HEK293 (cell line): ENCODE data around the gene LRRN4CL.

Experiments used
- KLF16 ChIP-seq: fragments of 450-650 bp; formaldehyde crosslinking; IDR thresholded peaks from 2 replicates; pipeline ENCODE4 v1.5.1; 2017; ENCODE audit warnings: missing biosample characterization, missing genetic modification characterization
- PRDM10 ChIP-seq: fragments of 450-650 bp; formaldehyde crosslinking; IDR thresholded peaks from 2 replicates; pipeline ENCODE4 v1.5.1; 2016; ENCODE audit warnings: missing biosample characterization, missing genetic modification characterization
- RBAK ChIP-seq: fragments of 450-650 bp; formaldehyde crosslinking; IDR thresholded peaks from 2 replicates; pipeline ENCODE4 v1.5.1; 2016; ENCODE audit warnings: missing biosample characterization, missing genetic modification characterization
- SALL2 ChIP-seq: fragments of 450-650 bp; formaldehyde crosslinking; IDR thresholded peaks from 2 replicates; pipeline ENCODE4 v1.5.0; 2017; ENCODE audit warnings: missing biosample characterization, mild to moderate bottlenecking, missing genetic modification characterization, borderline replicate concordance
- SP7 ChIP-seq: fragments of 450-650 bp; formaldehyde crosslinking; IDR thresholded peaks from 2 replicates; pipeline ENCODE4 v1.5.1; 2016; ENCODE audit warnings: missing biosample characterization, missing genetic modification characterization
- ZBTB8A ChIP-seq: fragments of 450-650 bp; formaldehyde crosslinking; IDR thresholded peaks from 2 replicates; pipeline ENCODE4 v1.5.1; 2016; ENCODE audit warnings: missing biosample characterization, missing genetic modification characterization
- ZFP3 ChIP-seq: fragments of 450-650 bp; formaldehyde crosslinking; IDR thresholded peaks from 2 replicates; pipeline ENCODE4 v1.5.1; 2016; ENCODE audit warnings: low read depth, missing biosample characterization, missing genetic modification characterization
- ZNF133 ChIP-seq: fragments of 450-650 bp; formaldehyde crosslinking; IDR thresholded peaks from 2 replicates; pipeline ENCODE4 v1.5.1; 2016; ENCODE audit warnings: missing biosample characterization, missing genetic modification characterization
- ZNF138 ChIP-seq: fragments of 450-650 bp; formaldehyde crosslinking; IDR thresholded peaks from 2 replicates; pipeline ENCODE4 v1.5.1; 2016; ENCODE audit warnings: missing biosample characterization, missing genetic modification characterization, borderline replicate concordance
- ZNF280D ChIP-seq: fragments of 450-650 bp; formaldehyde crosslinking; IDR thresholded peaks from 2 replicates; pipeline ENCODE4 v1.5.1; 2016; ENCODE audit warnings: missing biosample characterization, missing genetic modification characterization
- ZNF311 ChIP-seq: fragments of 450-650 bp; formaldehyde crosslinking; IDR thresholded peaks from 2 replicates; pipeline ENCODE4 v1.5.1; 2017; ENCODE audit warnings: missing biosample characterization, missing genetic modification characterization, borderline replicate concordance
- ZNF366 ChIP-seq: fragments of 450-650 bp; formaldehyde crosslinking; conservative IDR thresholded peaks from 2 replicates; pipeline ENCODE4 v1.5.1; 2016; ENCODE audit warnings: missing biosample characterization, missing genetic modification characterization
- ZNF488 ChIP-seq: fragments of 450-650 bp; formaldehyde crosslinking; IDR thresholded peaks from 2 replicates; pipeline ENCODE4 v1.5.1; 2016; ENCODE audit warnings: missing biosample characterization, missing genetic modification characterization
- ZNF529 ChIP-seq: fragments of 450-650 bp; formaldehyde crosslinking; IDR thresholded peaks from 2 replicates; pipeline ENCODE4 v1.5.1; 2017; ENCODE audit warnings: missing genetic modification characterization, missing biosample characterization; ENCODE audit not compliant: insufficient replicate concordance
- ZNF544 ChIP-seq: fragments of 450-650 bp; formaldehyde crosslinking; IDR thresholded peaks from 2 replicates; pipeline ENCODE4 v1.5.0; 2017; ENCODE audit warnings: missing biosample characterization, missing genetic modification characterization
- ZNF600 ChIP-seq: fragments of 450-650 bp; formaldehyde crosslinking; IDR thresholded peaks from 2 replicates; pipeline ENCODE4 v1.5.1; 2016; ENCODE audit warnings: missing biosample characterization, missing genetic modification characterization
- ZNF629 ChIP-seq: fragments of 450-650 bp; formaldehyde crosslinking; IDR thresholded peaks from 2 replicates; pipeline ENCODE4 v1.5.1; 2017; ENCODE audit warnings: missing biosample characterization, missing genetic modification characterization
- ZNF776 ChIP-seq: fragments of 450-650 bp; formaldehyde crosslinking; IDR thresholded peaks from 2 replicates; pipeline ENCODE4 v1.5.0; 2017; ENCODE audit warnings: missing biosample characterization, missing genetic modification characterization, borderline replicate concordance
- ZNF830 ChIP-seq: fragments of 450-650 bp; IDR thresholded peaks from 2 replicates; pipeline ENCODE4 v1.5.0; 2018; ENCODE audit warnings: missing biosample characterization, missing genetic modification characterization, low read depth, mild to moderate bottlenecking, moderate library complexity
- ZXDB ChIP-seq: fragments of 450-650 bp; formaldehyde crosslinking; IDR thresholded peaks from 2 replicates; pipeline ENCODE4 v1.5.1; 2016; ENCODE audit warnings: missing biosample characterization, missing genetic modification characterization
- TF ChIP-seq, protein P1 (sequence below): fragments of 450-650 bp; formaldehyde crosslinking; IDR thresholded peaks from 2 replicates; pipeline ENCODE4 v1.5.1; 2017; ENCODE audit warnings: missing biosample characterization, missing genetic modification characterization
- TF ChIP-seq, protein P2 (sequence below): fragments of 450-650 bp; formaldehyde crosslinking; IDR thresholded peaks from 2 replicates; pipeline ENCODE4 v1.5.1; 2016; ENCODE audit warnings: missing biosample characterization, missing genetic modification characterization, borderline replicate concordance
- TF ChIP-seq, protein P3 (sequence below): fragments of 450-650 bp; formaldehyde crosslinking; IDR thresholded peaks from 2 replicates; pipeline ENCODE4 v1.5.1; 2016; ENCODE audit warnings: missing biosample characterization, missing genetic modification characterization
- TF ChIP-seq, protein P4 (sequence below): fragments of 450-650 bp; formaldehyde crosslinking; IDR thresholded peaks from 2 replicates; pipeline ENCODE4 v1.5.1; 2017; ENCODE audit warnings: missing biosample characterization, missing genetic modification characterization

Gene LRRN4CL

GRCh38 chr11:62665075-62665598, 24.2 kb downstream of the LRRN4CL start, which contains the start of the genes C11orf98 and CSKMT (continued):
- no peak for TF ChIP-seq ZNF529 (tag by site-specific recombination)
- TF ChIP-seq ZNF311 (tag by site-specific recombination): no peak
- TF ChIP-seq SALL2 (tag by site-specific recombination): no peak
- no peak for TF ChIP-seq SP7
- no peak for TF ChIP-seq RBAK
- 0 out of 2 replicates have a peak, but pooled peaks have one; percentile 17 for TF ChIP-seq ZNF629 (tag by site-specific recombination)
- no peak for TF ChIP-seq ZNF366 (tag by site-specific recombination)
- no peak for TF ChIP-seq ZNF488
- no peak for TF ChIP-seq ZNF133
- 0 out of 2 replicates have a peak, but pooled peaks have one; percentile 30 for TF ChIP-seq KLF16
- TF ChIP-seq ZFP3: no peak
- TF ChIP-seq ZNF776 (tag by site-specific recombination): no peak
- TF ChIP-seq, protein P1, sequence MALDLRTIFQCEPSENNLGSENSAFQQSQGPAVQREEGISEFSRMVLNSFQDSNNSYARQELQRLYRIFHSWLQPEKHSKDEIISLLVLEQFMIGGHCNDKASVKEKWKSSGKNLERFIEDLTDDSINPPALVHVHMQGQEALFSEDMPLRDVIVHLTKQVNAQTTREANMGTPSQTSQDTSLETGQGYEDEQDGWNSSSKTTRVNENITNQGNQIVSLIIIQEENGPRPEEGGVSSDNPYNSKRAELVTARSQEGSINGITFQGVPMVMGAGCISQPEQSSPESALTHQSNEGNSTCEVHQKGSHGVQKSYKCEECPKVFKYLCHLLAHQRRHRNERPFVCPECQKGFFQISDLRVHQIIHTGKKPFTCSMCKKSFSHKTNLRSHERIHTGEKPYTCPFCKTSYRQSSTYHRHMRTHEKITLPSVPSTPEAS (tag by site-specific recombination): no peak
- peak; percentile 63; the same call in 1 of the 2 replicates for TF ChIP-seq PRDM10 (tag by site-specific recombination)
- TF ChIP-seq ZNF600 (tag by site-specific recombination): 0 out of 2 replicates have a peak, but pooled peaks have one; percentile 56
- TF ChIP-seq ZNF544: no peak
- TF ChIP-seq, protein P2, sequence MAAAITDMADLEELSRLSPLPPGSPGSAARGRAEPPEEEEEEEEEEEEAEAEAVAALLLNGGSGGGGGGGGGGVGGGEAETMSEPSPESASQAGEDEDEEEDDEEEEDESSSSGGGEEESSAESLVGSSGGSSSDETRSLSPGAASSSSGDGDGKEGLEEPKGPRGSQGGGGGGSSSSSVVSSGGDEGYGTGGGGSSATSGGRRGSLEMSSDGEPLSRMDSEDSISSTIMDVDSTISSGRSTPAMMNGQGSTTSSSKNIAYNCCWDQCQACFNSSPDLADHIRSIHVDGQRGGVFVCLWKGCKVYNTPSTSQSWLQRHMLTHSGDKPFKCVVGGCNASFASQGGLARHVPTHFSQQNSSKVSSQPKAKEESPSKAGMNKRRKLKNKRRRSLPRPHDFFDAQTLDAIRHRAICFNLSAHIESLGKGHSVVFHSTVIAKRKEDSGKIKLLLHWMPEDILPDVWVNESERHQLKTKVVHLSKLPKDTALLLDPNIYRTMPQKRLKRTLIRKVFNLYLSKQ (tag by site-specific recombination): no peak
- TF ChIP-seq ZNF138 (tag by site-specific recombination): no peak
- 0 out of 2 replicates have a peak, but pooled peaks have one; percentile 25 for TF ChIP-seq ZXDB (tag by site-specific recombination)
- TF ChIP-seq ZNF280D: no peak
- no peak for TF ChIP-seq ZNF830
- TF ChIP-seq, protein P3, sequence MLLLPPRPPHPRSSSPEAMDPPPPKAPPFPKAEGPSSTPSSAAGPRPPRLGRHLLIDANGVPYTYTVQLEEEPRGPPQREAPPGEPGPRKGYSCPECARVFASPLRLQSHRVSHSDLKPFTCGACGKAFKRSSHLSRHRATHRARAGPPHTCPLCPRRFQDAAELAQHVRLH (tag by site-specific recombination): no peak
- TF ChIP-seq ZBTB8A (tag by site-specific recombination): peak; percentile 4; the same call in 1 of the 2 replicates
- TF ChIP-seq, protein P4, sequence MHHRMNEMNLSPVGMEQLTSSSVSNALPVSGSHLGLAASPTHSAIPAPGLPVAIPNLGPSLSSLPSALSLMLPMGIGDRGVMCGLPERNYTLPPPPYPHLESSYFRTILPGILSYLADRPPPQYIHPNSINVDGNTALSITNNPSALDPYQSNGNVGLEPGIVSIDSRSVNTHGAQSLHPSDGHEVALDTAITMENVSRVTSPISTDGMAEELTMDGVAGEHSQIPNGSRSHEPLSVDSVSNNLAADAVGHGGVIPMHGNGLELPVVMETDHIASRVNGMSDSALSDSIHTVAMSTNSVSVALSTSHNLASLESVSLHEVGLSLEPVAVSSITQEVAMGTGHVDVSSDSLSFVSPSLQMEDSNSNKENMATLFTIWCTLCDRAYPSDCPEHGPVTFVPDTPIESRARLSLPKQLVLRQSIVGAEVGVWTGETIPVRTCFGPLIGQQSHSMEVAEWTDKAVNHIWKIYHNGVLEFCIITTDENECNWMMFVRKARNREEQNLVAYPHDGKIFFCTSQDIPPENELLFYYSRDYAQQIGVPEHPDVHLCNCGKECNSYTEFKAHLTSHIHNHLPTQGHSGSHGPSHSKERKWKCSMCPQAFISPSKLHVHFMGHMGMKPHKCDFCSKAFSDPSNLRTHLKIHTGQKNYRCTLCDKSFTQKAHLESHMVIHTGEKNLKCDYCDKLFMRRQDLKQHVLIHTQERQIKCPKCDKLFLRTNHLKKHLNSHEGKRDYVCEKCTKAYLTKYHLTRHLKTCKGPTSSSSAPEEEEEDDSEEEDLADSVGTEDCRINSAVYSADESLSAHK (tag by site-specific recombination): no peak
